Psoas muscle (tissue), 8 donors: Measurements from ENCODE around the gene QSOX1. TPM values are rescaled to one million over a fixed set of nuclear protein-coding genes. Genes with fewer than 3 reads are reported as not detected.

ENCODE experiments used
- ATAC-seq, 4 donors: fragments of 200-7000 bp; cut with Tn5 transposase; one replicate each; pipeline ENCODE4 v1.9.1; 2020; ENCODE audit warnings: moderate library complexity in 3 of 4, mild to moderate bottlenecking in 2 of 4
- DNase-seq, 2 donors: peaks; one replicate each; pipeline ENCODE4 v3.0.0-alpha.2; 2020
- H3K27ac ChIP-seq: fragments of 200-600 bp; one replicate; pipeline ENCODE4 v1.8.0; 2022
- H3K27me3 ChIP-seq, 3 donors: fragments of 200-600 bp in 1 of 3; one replicate each; pipeline versions ENCODE4 v1.6.1 to v1.8.0; 2013 to 2022; ENCODE audit warnings: low read length in 2 of 3, mild to moderate bottlenecking in 2 of 3, moderate library complexity in 1 of 3; ENCODE audit not compliant: insufficient read depth in 3 of 3
- H3K36me3 ChIP-seq, 2 donors: fragments of 200-600 bp in 1 of 2; one replicate each; pipeline versions ENCODE4 v1.6.1 to v1.8.0; 2013 to 2022; ENCODE audit warnings: low read depth in 1 of 2, mild to moderate bottlenecking in 1 of 2, moderate library complexity in 1 of 2; ENCODE audit not compliant: insufficient read depth in 1 of 2
- H3K4me1 ChIP-seq: fragments of 200-600 bp; one replicate; pipeline ENCODE4 v1.8.0; 2022
- H3K4me3 ChIP-seq: fragments of 200-600 bp; one replicate; pipeline ENCODE4 v1.8.0; 2022; ENCODE audit warnings: mild to moderate bottlenecking
- H3K9me3 ChIP-seq: fragments of 200-600 bp; one replicate; pipeline ENCODE4 v1.8.0; 2022
- CTCF ChIP-seq: fragments of 200-600 bp; IDR thresholded peaks from one replicate; pipeline ENCODE4 v1.8.0; 2022; ENCODE audit warnings: antibody characterized with exemption
- WGBS, 3 donors: extraction: QIAGEN DNeasy Blood & Tissue Kit; methylation state at CpG; one replicate each; pipeline versions ENCODE4 v1.1.6 to v1.1.7; 2013; 5-methylcytosine and 5-hydroxymethylcytosine counted together
- intact Hi-C, 2 donors: fragments of 100-400 bp; cut with DNase I; formaldehyde crosslinking; loops; one replicate each; pipeline versions ENCODE4 v1.11.0 to v1.14.2; 2022
- polyA plus RNA-seq, 3 donors: library from polyadenylated mRNA; stranded (reverse); fragments of 200-250 nt; gene quantifications; one replicate each; pipeline ENCODE4 v1.2.3, GENCODE V29; 2013
- total RNA-seq, 4 donors: library from RNA; stranded (reverse); fragmentation: NEBNext Ultra II Directional in 2 of 4; extraction: Animal tissue kit (Norgen Biotek cat#: 25700) in 2 of 4; gene quantifications; one replicate each; pipeline versions ENCODE4 v1.2.1 to v1.2.4, GENCODE V29; 2021 to 2023
- donor health status: healthy with polysubstance abuse.
- donor health status: DM: no; HTN: no; CAD: no; lungs with moderate emphysema.
- donor health status: Bipolar disorder and iron deficiency.
- donor health status: healthy.
- donor health status: DM: yes; HTN: yes; CAD: no.
- donor health status: DM: no; HTN: no; CAD: no.
- donor health status: DM: no; HTN: no; CAD: no.
- donor health status: DM: yes; HTN: yes; CAD: no.

Gene QSOX1
- total and polyA plus RNA-seq, 7 donors: 21.5 to 159 (median 41.3) TPM

- Histone ChIP-seq H3K9me3 (no peaks in the 10 kb centered on the region), H3K27me3 (no peaks in the 10 kb centered on the region), H3K27ac (no peak overlapping the region), H3K36me3 (no peaks in the 10 kb centered on the region), H3K4me3 (no peak overlapping the region), H3K4me1 (peaks cover 29% of the 10 kb centered on the region)
- TF ChIP-seq CTCF: no peak
- 90 to 94% (median 92%) methylated on average over 4 of the region's 4 CpGs for WGBS, 3 donors
- ATAC-seq (no peak), DNase-seq (no peak)
- intact Hi-C loops: no loop called here
Measured at GRCh38 chr1:180157108-180157507, 2.4 kb downstream of the QSOX1 start.

DNA sequence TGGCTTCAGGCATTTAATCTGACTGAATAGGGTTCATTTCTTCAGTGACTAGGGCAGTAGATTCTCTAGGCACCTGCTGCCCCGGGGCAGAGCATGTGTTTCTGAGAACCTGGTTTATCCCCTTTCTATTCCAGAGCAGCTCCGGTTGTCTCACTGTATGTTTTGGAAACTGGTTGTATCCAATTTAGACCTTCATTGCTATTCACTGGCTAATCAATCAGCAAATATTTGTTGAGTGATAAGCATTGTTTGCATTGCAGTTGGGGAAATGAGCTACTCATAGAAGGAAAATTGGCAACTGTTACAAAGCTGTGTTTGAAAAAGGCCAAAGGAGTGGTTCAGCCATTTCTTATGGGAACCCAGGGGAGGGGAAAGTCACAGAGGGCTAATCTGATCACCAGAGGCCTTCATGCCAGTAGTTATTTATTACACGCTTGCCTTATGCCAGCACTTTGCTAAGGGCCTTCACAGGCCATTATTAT is 2.9 kb downstream of the QSOX1 start:
- no peaks in the 10 kb centered on the region for H3K27me3 ChIP-seq
- H3K9me3 ChIP-seq: no peaks in the 10 kb centered on the region
- DNase-seq (no peak), ATAC-seq (no peak)
- WGBS, 3 donors: 60 to 86% (median 68%) methylated on average over 3 of the region's 3 CpGs
- TF ChIP-seq CTCF: no peak
- no peaks in the 10 kb centered on the region for H3K36me3 ChIP-seq
- no peak overlapping the region for H3K4me3 ChIP-seq
- no peak overlapping the region for H3K27ac ChIP-seq
- peaks cover 29% of the 10 kb centered on the region for H3K4me1 ChIP-seq
- intact Hi-C loops: no loop called here

GRCh38 chr1:180158149-180159147 is 3.8 kb downstream of the QSOX1 start:
- H3K4me3 ChIP-seq: no peak overlapping the region
- no peaks in the 10 kb centered on the region for H3K9me3 ChIP-seq
- no peak for ATAC-seq
- no peak for DNase-seq
- H3K36me3 ChIP-seq: no peaks in the 10 kb centered on the region
- no peak overlapping the region for H3K27ac ChIP-seq
- 82 to 87% (median 83%) methylated on average over 16 of the region's 16 CpGs for WGBS, 3 donors
- H3K27me3 ChIP-seq: no peaks in the 10 kb centered on the region
- peaks cover 29% of the 10 kb centered on the region for H3K4me1 ChIP-seq
- TF ChIP-seq CTCF: no peak
- intact Hi-C loops: no loop called here

GRCh38 chr1:180160357-180160756 is 5.7 kb downstream of the QSOX1 start:
- 92 to 95% (median 93%) methylated on average over 1 of the region's 1 CpG for WGBS, 3 donors
- ATAC-seq: no peak
- H3K9me3 ChIP-seq: no peaks in the 10 kb centered on the region
- TF ChIP-seq CTCF: no peak
- no peaks in the 10 kb centered on the region for H3K36me3 ChIP-seq
- DNase-seq: no peak
- no peak overlapping the region for H3K4me3 ChIP-seq
- H3K4me1 ChIP-seq: peaks cover 32% of the 10 kb centered on the region
- intact Hi-C loops: no loop called here
- no peak overlapping the region for H3K27ac ChIP-seq
- no peaks in the 10 kb centered on the region for H3K27me3 ChIP-seq
